Inflammatory macrophage treated with lipopolysaccharide for 4 hours (primary cell): ENCODE results near the gene CMAS.
A peak's percentile ranks its signal among the peaks of the same experiment; 100 is the strongest.
"Not testable (repeated sequence)": the region's sequence is repeated elsewhere in the genome, so short reads cannot be mapped to it uniquely, and the experiment has no call there.

Experiments used
- DNase-seq: peaks from one replicate; pipeline ENCODE4 v3.0.0-alpha.2; 2020

CMAS gene

GRCh38 chr12:22046090-22046967 is at the start of gene CMAS:
Gene CMAS, plus strand, starts transcription at chr12:22046218. Its CDS starts 86 bp downstream, at chr12:22046304.
- DNase-seq = peak; percentile 78

- DNase-seq = no peak
Observed at GRCh38 chr12:21998295-21998694, 47.7 kb upstream of the CMAS start.

- no peak for DNase-seq
Observed at GRCh38 chr12:21998782-21999181, 47.2 kb upstream of the CMAS start.

- DNase-seq = no peak
Observed at GRCh38 chr12:22002430-22002829, 43.6 kb upstream of the CMAS start.

- DNase-seq = not testable (repeated sequence)
Observed at GRCh38 chr12:22007794-22008193, 38.2 kb upstream of the CMAS start.

GRCh38 chr12:22008196-22008595 is 37.8 kb upstream of the CMAS start:
- no peak for DNase-seq

GRCh38 chr12:22014041-22014782 is 31.8 kb upstream of the CMAS start:
- no peak for DNase-seq

- DNase-seq = peak; percentile 10
Observed at GRCh38 chr12:22014783-22015144, 31.3 kb upstream of the CMAS start.

- DNase-seq = no peak
Observed at GRCh38 chr12:22016982-22017381, 29.0 kb upstream of the CMAS start.

GRCh38 chr12:22018860-22019259 is 27.2 kb upstream of the CMAS start:
- DNase-seq = no peak

- DNase-seq = not testable (repeated sequence)
Observed at GRCh38 chr12:22023489-22023888, 22.5 kb upstream of the CMAS start.

- DNase-seq = no peak
Observed at GRCh38 chr12:22029491-22029890, 16.5 kb upstream of the CMAS start.

GRCh38 chr12:22029991-22030390 is 16.0 kb upstream of the CMAS start:
- DNase-seq = no peak

GRCh38 chr12:22032732-22033131 is 13.3 kb upstream of the CMAS start:
- no peak for DNase-seq

- peak; percentile 45 for DNase-seq
Observed at GRCh38 chr12:22034709-22035506, 11.1 kb upstream of the CMAS start.

- DNase-seq = no peak
Observed at GRCh38 chr12:22037947-22038346, 8.1 kb upstream of the CMAS start.

- DNase-seq = no peak
Observed at GRCh38 chr12:22038734-22039133, 7.3 kb upstream of the CMAS start.

- no peak for DNase-seq
Observed at GRCh38 chr12:22039361-22039760, 6.7 kb upstream of the CMAS start.

GRCh38 chr12:22042976-22043669 is 2.9 kb upstream of the CMAS start:
- DNase-seq = peak; percentile 99

- DNase-seq = no peak
Observed at GRCh38 chr12:22043943-22044342, 2.1 kb upstream of the CMAS start.

- DNase-seq = no peak
Observed at GRCh38 chr12:22044391-22044790, 1.6 kb upstream of the CMAS start.

GRCh38 chr12:22046968-22047390 is 961 bp downstream of the CMAS start:
- DNase-seq = no peak

- DNase-seq = no peak
Observed at GRCh38 chr12:22047494-22047893, 1.5 kb downstream of the CMAS start.
